ENCODE measurements around the gene CSTA.

CSTA gene

DNA sequence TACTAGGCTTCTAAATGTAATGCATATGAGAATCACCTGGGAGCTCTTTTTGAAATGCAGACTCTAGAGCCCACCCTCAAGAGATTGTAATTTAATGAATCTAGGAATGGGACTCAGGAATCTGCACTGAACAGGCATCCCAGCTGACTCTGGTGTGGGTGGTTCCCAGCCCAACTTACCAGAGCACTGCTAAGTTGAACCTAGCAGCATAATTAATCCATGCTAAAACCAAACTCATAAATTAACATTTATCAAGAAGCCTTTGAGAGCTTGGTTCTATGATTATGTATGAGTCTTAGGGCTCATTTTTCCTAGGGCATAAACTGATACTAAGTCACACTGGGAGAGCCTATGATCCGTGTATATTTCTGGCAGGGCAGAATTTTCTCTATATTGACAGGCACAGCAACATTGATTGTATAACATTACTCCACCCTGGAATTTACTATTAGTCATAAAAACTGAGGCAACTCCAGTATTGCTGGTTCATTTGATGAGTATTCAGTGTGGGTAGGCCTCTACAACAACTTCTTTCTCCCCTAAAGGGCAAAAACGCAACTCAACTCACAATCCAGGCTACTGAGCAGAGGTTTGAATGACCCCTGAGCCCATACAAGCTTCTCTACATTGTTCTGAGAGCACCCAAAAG lies 10.7 kb upstream of the CSTA start:
- H3K4me2 ChIP-seq: no peak overlapping the region
- no peak overlapping the region for H3K4me3 ChIP-seq
- no peaks in the 10 kb centered on the region for H3K36me3 ChIP-seq
- no peak for TF ChIP-seq Cebpa-rat (IDR thresholded peaks at IDR 0.05)
- no peaks in the 10 kb centered on the region for H4K20me1 ChIP-seq
- H3K27me3 ChIP-seq: no peaks in the 10 kb centered on the region
- H3K27ac ChIP-seq: no peak overlapping the region
- H3K9me3 ChIP-seq (replicated peaks in 1 of 11): peaks cover 0 to 11% (median 2%) of the 10 kb centered on the region in 11 experiments; a peak in 13 of 22 replicates
- no peak overlapping the region for H3K9ac ChIP-seq
- peaks cover 0 to 8% (median 6%) of the 10 kb centered on the region in 10 experiments; a peak in 2 of 20 replicates for H3K4me1 ChIP-seq

DNA sequence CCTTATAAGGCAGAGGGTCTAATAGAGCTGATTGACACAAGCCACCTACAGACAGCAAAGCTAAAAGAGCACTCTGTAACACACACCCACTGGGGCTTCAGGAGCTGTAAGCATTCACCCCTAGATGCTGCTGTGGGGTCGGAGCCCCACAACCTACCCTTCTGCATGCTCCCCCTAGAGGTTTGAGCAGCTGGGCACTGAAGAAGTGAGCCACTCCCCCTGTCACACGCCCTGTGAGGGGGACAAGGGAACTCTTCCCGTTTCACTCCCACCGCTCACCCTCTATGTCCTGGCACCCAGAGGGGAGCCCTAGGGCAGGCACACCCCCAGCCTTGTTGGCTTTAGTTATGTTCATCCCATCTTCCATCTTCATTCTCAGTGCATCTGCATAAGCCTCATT lies 9.4 kb upstream of the CSTA start:
- H3K9me3 ChIP-seq (replicated peaks in 1 of 11): peaks cover 0 to 22% (median 15%) of the 10 kb centered on the region in 11 experiments; a peak in 17 of 22 replicates
- no peaks in the 10 kb centered on the region for H3K27me3 ChIP-seq
- H4K20me1 ChIP-seq: no peaks in the 10 kb centered on the region
- no peak overlapping the region for H3K4me2 ChIP-seq
- no peak overlapping the region for H3K4me3 ChIP-seq
- H3K36me3 ChIP-seq: no peaks in the 10 kb centered on the region
- no peak overlapping the region for H3K9ac ChIP-seq
- H3K27ac ChIP-seq: no peak overlapping the region
- no peak for TF ChIP-seq Cebpa-rat (IDR thresholded peaks at IDR 0.05)
- H3K4me1 ChIP-seq: peaks cover 0 to 8% (median 6%) of the 10 kb centered on the region in 10 experiments; a peak in 2 of 20 replicates

DNA sequence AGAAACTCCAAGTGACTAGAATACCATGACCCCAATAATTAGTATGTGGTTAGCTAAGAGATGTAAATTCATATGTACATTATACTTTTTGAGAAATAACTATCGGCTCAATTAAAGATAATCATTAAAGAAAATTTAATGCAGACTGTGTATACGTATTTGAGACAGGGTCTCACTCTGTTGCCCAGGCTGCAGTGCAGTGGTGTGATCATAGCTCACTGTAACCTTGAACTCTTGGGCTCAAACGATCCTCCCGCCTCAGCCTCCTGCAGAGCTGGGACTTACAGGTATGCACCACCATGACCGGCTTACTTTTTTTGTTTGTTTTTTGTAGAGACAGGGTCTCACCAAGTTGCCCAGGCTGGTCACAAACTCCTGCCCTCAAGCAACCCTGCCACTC lies 8.7 kb upstream of the CSTA start:
- Histone ChIP-seq H3K27me3 (no peaks in the 10 kb centered on the region), H4K20me1 (no peaks in the 10 kb centered on the region), H3K4me1 (peaks cover 0 to 8% (median 6%) of the 10 kb centered on the region in 10 experiments; a peak in 2 of 20 replicates), H3K27ac (no peak overlapping the region), H3K4me2 (no peak overlapping the region), H3K4me3 (no peak overlapping the region), H3K36me3 (no peaks in the 10 kb centered on the region), H3K9me3 (replicated peaks in 1 of 11) (peaks cover 0 to 25% (median 15%) of the 10 kb centered on the region in 11 experiments; a peak in 17 of 22 replicates), H3K9ac (no peak overlapping the region)
- TF ChIP-seq Cebpa-rat (IDR thresholded peaks at IDR 0.05): no peak

DNA sequence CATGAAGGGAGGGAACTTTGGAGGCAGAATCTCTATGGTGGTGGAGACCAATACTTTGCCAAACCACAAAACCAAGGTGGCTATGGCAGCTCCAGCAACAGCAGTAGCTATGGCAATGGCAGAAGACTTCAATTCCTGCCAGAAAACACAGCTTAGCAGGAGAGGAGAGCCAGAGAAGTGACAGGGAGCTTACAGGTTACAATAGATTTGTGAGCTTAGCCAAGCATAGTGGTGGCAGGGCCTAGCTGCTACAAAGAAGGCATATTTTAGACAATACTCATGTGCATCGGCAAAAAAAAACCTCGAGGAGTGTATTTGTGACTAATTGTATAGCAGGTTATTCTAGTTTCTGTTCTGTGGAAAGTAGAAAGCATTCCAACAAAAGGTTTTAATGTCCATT lies 6.4 kb upstream of the CSTA start:
- no peak overlapping the region for H3K9ac ChIP-seq
- H3K4me3 ChIP-seq: no peak overlapping the region
- H3K9me3 ChIP-seq (replicated peaks in 1 of 11): peaks cover 0 to 25% (median 15%) of the 10 kb centered on the region in 11 experiments; a peak in 17 of 22 replicates
- no peak overlapping the region for H3K27ac ChIP-seq
- H3K36me3 ChIP-seq: no peaks in the 10 kb centered on the region
- no peak for TF ChIP-seq Cebpa-rat (IDR thresholded peaks at IDR 0.05)
- H4K20me1 ChIP-seq: no peaks in the 10 kb centered on the region
- no peaks in the 10 kb centered on the region for H3K27me3 ChIP-seq
- no peak overlapping the region for H3K4me2 ChIP-seq
- H3K4me1 ChIP-seq: no peaks in the 10 kb centered on the region

DNA sequence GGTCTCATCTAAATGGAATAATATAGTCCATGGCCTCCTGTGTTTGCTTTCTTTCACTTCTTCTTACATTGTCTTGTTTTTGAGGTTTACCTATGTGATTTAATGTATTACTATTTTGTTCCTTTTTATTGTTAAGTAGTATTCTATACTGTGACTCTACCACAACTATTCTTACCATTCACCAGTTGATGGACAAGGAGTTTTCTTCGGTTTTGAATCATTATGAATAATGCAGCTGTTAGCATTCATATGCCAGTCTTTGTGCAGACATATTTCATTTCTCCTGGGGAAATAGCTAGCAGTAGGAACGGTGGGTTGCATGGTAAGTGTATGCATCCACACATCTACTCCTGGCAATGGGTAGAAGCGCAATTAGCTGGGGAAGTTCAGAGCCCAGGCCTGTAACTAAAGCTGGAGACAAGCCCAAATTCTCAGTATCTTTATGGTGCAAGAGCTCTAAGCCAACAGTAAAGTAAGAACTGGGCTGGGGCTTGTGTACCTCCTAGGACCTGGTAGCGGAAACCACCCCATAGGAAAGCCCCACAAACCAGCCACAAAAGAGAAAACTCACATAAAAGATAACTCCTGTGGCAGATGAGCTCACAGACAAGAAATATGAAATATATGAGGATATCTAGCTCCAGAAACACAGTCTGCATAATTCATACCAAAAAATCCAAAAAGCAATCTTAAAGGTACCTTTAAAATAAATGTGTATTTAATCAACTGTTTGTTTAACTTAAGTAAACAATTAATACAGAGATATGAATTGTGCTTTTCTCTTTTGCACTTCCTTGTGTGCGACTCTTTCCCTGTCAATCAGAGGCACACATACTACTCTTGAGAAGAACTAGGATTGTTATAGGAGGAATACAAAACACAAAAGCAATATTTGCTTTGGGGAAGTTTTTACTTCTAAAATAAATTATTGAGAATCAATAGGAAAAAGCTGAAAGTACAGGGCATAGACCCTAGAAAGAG lies 2.7 kb upstream of the CSTA start:
- no peak overlapping the region for H3K27ac ChIP-seq
- no peaks in the 10 kb centered on the region for H3K4me1 ChIP-seq
- TF ChIP-seq Cebpa-rat (IDR thresholded peaks at IDR 0.05): no peak
- no peak overlapping the region for H3K9ac ChIP-seq
- H3K36me3 ChIP-seq: no peaks in the 10 kb centered on the region
- peaks cover 0 to 25% (median 15%) of the 10 kb centered on the region in 11 experiments; a peak in 17 of 22 replicates for H3K9me3 ChIP-seq (replicated peaks in 1 of 11)
- no peaks in the 10 kb centered on the region for H3K27me3 ChIP-seq
- no peak overlapping the region for H3K4me2 ChIP-seq
- no peak overlapping the region for H3K4me3 ChIP-seq
- H4K20me1 ChIP-seq: no peaks in the 10 kb centered on the region

DNA sequence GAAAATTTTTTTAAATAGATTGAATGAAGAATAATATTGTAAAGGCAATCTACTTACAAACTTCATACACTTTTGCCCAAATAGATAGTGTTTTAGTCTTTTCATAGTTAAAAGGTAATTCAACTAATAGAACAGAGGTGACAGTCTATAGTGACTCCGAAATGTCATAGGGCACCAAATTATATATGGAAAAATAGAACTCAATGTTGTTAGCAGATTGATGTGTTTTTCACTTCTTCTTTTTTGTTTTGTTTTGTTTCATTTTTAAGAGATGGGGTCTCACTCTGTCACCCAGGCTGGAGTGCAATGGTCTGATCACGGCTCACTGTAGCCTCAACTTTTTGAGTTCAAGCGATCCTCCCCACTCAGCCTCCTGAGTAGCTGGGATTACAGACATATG lies 721 bp downstream of the CSTA start:
- H3K27ac ChIP-seq: no peak overlapping the region
- H3K27me3 ChIP-seq: no peaks in the 10 kb centered on the region
- no peak overlapping the region for H3K4me3 ChIP-seq
- TF ChIP-seq Cebpa-rat (IDR thresholded peaks at IDR 0.05): no peak
- H3K9me3 ChIP-seq (replicated peaks in 1 of 11): peaks cover 0 to 3% (median 0%) of the 10 kb centered on the region in 11 experiments; a peak in 1 of 22 replicates
- no peak overlapping the region for H3K4me2 ChIP-seq
- H4K20me1 ChIP-seq: no peaks in the 10 kb centered on the region
- H3K4me1 ChIP-seq: no peaks in the 10 kb centered on the region
- H3K36me3 ChIP-seq: no peaks in the 10 kb centered on the region
- no peak overlapping the region for H3K9ac ChIP-seq

DNA sequence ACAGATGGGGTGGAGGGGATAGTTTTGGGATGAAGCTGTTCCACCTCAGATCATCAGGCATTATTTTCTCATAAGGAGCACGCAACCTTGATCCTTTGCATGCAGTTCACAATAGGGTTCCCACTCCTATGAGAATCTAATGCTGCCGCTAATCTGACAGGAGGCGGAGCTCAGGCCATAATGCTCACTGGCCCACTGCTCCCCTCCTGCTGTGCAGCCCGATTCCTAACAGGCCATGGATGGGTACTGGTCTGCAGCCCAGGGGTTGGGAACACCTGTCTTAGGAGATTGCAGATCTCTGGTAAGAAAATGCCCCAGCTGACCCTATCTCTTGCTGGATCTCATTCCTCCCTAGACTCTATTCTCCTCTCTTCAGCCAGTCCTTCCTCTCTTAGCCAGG lies 6.8 kb downstream of the CSTA start:
- H3K9me3 ChIP-seq (replicated peaks in 1 of 11): no peaks in the 10 kb centered on the region
- no peak for TF ChIP-seq Cebpa-rat (IDR thresholded peaks at IDR 0.05)
- no peak overlapping the region for H3K9ac ChIP-seq
- H4K20me1 ChIP-seq: no peaks in the 10 kb centered on the region
- no peaks in the 10 kb centered on the region for H3K4me1 ChIP-seq
- H3K4me2 ChIP-seq: no peak overlapping the region
- H3K36me3 ChIP-seq: no peaks in the 10 kb centered on the region
- H3K4me3 ChIP-seq: no peak overlapping the region
- H3K27ac ChIP-seq: no peak overlapping the region
- no peaks in the 10 kb centered on the region for H3K27me3 ChIP-seq

DNA sequence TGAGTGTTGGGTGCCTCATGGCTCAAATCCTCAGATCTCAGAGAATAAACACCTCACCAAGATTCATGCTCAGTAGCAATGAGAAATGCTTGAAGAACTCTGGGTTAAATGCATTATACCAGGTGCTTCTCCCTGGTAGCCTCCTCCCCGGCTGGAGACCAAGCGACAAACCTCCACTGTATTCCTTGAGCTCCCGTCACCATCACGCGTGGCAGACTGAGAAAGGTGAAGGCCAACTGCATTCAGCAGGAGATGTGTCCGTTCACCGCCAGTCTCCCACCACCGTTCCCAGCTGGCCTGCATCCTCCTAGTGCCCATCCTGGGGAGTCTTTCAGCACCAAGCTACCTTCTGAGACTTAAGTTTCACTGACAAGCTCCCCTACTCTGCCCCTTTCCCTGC lies 7.5 kb downstream of the CSTA start:
- Histone ChIP-seq H4K20me1 (no peaks in the 10 kb centered on the region), H3K27me3 (no peaks in the 10 kb centered on the region), H3K4me3 (no peak overlapping the region), H3K36me3 (no peaks in the 10 kb centered on the region), H3K4me1 (no peaks in the 10 kb centered on the region), H3K9me3 (replicated peaks in 1 of 11) (no peaks in the 10 kb centered on the region), H3K4me2 (no peak overlapping the region), H3K27ac (no peak overlapping the region), H3K9ac (no peak overlapping the region)
- TF ChIP-seq Cebpa-rat (IDR thresholded peaks at IDR 0.05): no peak

DNA sequence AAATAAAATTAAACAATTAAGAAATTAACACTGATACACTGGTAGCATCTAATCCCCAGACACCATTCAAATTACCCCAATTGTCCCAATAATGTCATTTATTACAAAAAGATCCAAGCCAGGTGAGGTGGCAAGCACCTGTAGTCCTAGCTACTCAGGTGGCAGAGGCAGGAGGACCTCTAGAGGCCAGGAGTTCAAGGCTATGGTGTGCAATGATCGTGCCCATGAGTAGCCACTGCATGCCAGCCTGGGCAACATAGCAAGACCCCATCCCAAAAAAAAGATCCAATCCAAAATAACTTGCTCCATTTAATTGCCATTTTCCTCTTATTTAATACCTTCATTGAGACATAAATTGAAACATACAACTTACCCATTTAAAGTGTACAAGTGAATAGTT lies 17.8 kb downstream of the CSTA start:
- no peaks in the 10 kb centered on the region for H4K20me1 ChIP-seq
- H3K27ac ChIP-seq: no peak overlapping the region
- no peak overlapping the region for H3K9ac ChIP-seq
- H3K4me2 ChIP-seq: no peak overlapping the region
- no peaks in the 10 kb centered on the region for H3K36me3 ChIP-seq
- no peaks in the 10 kb centered on the region for H3K27me3 ChIP-seq
- no peak for TF ChIP-seq Cebpa-rat (IDR thresholded peaks at IDR 0.05)
- no peak overlapping the region for H3K4me3 ChIP-seq
- no peaks in the 10 kb centered on the region for H3K4me1 ChIP-seq
- peaks cover 0 to 20% (median 2%) of the 10 kb centered on the region in 11 experiments; a peak in 16 of 22 replicates for H3K9me3 ChIP-seq (replicated peaks in 1 of 11)

Data from BLaER1 treated with 17β-estradiol and CSF1 and Interleukin-3, amounts not matched to agents 10 nM and 100 nM (cell line).